ES-I3 (cell line): ENCODE data around the gene PSMG2.
"Not testable (repeated sequence)": the region's sequence is repeated elsewhere in the genome, so short reads cannot be mapped to it uniquely, and the experiment has no call there.

Experiments
- H3K36me3 ChIP-seq: 2 replicates; pipeline ENCODE4 v1.6.1; 2013; ENCODE audit warnings: mild to moderate bottlenecking, low read length, control low read depth, moderate library complexity; ENCODE audit not compliant: insufficient read depth
- H3K4me1 ChIP-seq: 2 replicates; pipeline ENCODE4 v1.6.1; 2013; ENCODE audit warnings: mild to moderate bottlenecking, control low read depth, low read length; ENCODE audit not compliant: insufficient read depth
- H3K9ac ChIP-seq: 2 replicates; pipeline ENCODE4 v1.6.1; 2013; ENCODE audit warnings: low read depth, mild to moderate bottlenecking, low read length, moderate library complexity
- H3K9me3 ChIP-seq: 2 replicates; pipeline ENCODE4 v1.6.1; 2013; ENCODE audit warnings: mild to moderate bottlenecking, low read length, moderate library complexity; ENCODE audit not compliant: control insufficient read depth, insufficient read depth

Gene PSMG2

DNA sequence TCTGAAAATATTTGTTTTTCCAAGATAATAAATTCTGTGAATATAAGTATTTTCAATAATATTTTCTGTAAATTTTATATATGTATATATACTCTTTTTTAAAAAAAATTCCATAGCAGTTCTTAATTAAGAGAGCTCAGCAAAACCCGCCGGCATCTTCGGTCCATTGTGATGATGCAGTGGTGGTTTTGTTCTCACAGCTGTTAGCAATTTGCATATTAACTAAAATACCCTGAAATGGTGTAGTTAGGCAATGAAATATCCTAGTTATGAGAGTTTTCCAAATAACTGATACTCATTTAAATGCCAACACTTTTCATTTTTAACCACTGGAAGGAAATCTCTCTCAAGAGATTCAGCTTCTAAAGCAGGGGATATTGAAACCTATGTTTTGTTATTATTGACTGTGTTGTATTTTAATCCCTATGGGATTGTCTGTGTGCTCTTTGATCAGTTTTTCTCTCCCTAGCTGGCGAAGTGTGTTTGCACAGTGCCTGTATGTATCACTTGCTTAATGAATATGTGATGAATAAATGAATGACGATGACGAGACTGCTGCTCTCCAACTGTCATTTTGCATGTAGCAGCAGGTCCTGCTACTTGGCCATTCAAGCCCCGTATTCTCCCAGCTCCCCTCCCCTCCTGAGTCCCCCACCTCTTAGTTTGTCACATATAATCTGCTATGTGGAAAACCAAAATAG lies 42.4 kb downstream of the PSMG2 start:
- Histone ChIP-seq H3K9me3 (no peaks in the 10 kb centered on the region), H3K9ac (no peak overlapping the region), H3K4me1 (no peaks in the 10 kb centered on the region)

DNA sequence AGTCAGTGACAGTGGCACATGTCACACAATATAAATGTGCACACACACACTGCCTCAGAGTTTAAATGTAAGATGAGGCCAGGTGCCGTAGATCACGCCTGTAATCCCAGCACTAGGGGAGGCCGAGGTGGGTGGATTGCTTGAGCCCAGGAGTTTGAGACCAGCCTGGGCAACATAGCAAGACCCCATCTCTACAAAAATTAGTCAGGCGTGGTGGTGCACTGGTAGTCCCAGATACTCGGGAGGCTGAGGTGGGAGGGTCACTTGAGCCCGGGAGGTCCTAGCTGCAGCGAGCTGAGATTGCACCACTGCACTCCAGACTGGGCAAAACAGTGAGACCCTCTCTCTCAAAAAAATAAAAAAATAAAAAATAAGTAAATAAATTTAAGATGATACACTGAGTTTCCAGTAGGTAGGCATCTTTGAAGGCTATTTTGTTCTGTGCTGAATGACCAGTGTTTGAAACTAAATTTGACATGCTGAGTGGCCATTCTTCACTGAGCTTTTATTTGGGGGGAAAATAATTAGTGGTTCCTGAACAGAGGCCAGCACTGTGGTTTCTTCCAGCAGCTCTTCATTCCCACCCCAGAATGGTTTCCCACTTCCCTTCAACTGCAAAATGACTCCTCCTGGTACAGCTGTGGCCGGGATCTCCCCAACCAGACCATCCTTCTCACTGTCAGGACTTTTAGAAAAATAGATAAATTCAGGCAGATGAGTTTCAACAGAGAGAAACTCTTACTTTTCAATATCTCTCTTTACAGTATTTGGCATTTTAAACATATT lies 44.9 kb downstream of the PSMG2 start:
- H3K9me3 ChIP-seq = no peaks in the 10 kb centered on the region

More for the DNA sequence above, 42.4 kb downstream of the PSMG2 start:
- no peaks in the 10 kb centered on the region for H3K36me3 ChIP-seq

DNA sequence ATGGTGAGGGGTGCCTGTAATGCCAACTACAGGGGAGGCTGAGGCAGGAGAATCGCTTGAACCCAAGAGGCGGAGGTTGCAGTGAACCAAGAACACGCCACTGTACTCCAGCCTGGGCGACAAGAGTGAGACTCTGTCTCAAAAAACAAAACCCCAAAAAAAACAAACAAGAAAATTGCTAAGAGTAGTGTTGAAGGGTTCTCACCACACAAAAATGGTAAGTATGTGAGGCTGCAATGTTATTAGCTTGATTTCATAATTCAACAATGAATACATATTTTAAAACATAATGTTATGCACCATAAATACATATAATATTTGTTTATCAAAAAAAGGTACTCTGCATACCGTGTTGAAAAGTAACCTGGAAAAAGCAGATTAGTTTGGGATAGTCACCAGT lies 45.8 kb downstream of the PSMG2 start:
- H3K9me3 ChIP-seq = no peaks in the 10 kb centered on the region
- H3K36me3 ChIP-seq = no peaks in the 10 kb centered on the region
- no peaks in the 10 kb centered on the region for H3K4me1 ChIP-seq
- H3K9ac ChIP-seq = no peak overlapping the region

More for the DNA sequence above, 44.9 kb downstream of the PSMG2 start:
- Histone ChIP-seq H3K36me3 (no peaks in the 10 kb centered on the region), H3K4me1 (no peaks in the 10 kb centered on the region), H3K9ac (no peak overlapping the region)

DNA sequence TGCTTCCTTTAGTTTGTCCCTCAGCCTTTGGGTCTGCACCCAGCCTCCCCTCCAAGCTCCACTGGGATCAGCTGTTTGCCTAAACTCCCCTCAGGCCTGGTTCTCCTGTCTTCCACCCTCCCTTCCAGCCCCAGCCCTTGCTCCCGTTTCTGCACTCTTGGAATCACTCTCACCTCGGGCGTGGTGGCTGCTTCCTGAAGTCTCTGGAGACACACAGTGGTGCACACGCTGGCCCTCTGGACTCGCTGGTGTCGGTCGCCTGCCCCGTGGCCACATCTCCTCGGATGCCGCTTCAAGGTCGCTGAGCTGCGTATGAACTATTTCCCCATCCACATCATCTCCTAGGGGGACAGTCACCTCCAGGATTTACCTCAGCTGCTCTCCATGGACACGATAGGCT lies 46.3 kb downstream of the PSMG2 start:
- Histone ChIP-seq H3K36me3 (no peaks in the 10 kb centered on the region), H3K9me3 (no peaks in the 10 kb centered on the region), H3K4me1 (no peaks in the 10 kb centered on the region), H3K9ac (no peak overlapping the region)

DNA sequence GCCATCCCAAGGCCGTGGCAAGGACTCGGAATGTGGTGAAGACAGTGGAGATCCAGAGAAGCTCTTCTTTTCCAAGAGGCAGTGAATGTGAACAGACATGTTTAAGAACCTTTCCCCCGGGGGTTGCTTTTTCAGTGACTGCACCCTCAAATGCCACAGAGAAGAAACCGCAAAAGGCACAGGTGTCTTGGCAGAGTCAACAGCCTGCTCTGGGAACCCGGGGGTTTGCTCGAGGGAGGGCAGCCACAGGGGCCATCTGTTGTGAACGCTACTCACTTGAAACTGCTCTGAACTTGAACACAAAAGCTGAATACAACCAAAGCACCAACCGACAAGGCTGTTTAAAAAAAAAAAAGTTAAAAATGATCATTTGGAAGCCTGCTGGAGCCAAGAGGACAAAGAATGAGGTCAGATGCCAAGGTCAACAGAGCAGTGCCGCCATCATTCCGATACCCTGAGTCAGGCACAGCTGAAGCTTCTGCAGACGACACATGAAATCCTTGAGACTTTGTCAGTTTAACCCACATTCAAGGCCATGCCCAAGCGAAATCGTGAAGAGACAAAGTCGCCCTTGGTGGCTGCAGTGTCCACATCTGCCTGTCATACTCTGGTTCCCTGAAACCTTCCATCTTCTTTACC lies 47.4 kb downstream of the PSMG2 start:
- Histone ChIP-seq H3K36me3 (no peaks in the 10 kb centered on the region), H3K9ac (no peak overlapping the region), H3K4me1 (no peaks in the 10 kb centered on the region), H3K9me3 (no peaks in the 10 kb centered on the region)

DNA sequence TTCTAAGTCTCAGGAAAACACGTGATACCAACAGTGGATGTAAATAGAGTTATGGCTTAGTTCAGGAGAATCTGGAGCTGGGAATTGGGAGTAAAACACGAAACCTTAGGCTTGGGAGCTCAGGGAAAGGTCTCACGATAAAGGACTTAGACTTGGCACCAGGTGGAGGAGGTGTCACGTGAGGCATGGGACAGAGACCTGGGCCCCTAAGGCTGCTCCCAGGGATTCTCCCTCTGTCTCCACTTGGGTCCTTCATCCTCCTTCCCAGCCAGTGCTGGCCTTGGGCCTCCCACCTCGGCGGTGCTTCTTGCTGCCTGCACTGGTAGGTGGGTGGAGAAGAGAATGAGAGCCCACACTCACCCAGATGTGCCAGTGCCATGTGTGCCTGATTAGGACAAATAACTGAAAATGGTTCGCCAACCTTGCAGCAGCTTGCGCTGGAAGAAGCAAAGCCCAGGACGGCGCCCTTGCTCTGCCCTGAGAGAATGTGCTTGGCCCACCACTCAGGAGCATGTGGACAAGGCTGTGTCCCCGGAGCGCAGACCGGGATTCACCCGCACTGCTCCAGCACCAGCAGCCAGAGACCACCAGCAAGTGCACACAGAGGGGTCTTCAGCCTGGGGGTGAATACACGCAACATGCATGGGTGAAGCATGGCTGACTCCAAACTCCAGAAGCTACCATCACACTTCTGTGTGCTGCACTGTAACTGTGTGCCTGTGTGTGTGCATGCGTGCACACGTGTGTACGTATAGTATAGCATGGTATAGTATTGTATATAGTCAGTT lies 48.1 kb downstream of the PSMG2 start:
- no peaks in the 10 kb centered on the region for H3K9me3 ChIP-seq
- no peaks in the 10 kb centered on the region for H3K4me1 ChIP-seq

DNA sequence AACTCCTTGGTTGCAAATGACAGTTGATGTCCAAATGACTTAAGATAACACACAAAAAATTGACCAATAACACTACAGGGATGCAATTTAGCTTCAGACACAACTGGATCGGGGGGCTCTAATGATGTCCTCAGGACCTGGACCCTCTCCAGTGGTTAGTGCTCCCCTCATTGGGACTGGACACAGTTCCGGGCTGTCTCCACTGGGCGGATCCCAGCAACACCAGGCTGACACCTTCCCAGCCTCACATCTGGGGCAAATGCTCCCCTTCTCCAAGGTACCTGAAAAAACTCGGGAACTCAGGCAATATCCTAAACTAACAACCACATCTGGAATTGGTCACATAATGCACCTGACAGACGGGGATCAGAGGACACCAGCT lies 48.7 kb downstream of the PSMG2 start:
- Histone ChIP-seq H3K36me3 (no peaks in the 10 kb centered on the region), H3K9ac (no peak overlapping the region), H3K4me1 (no peaks in the 10 kb centered on the region)

More for the DNA sequence above, 48.1 kb downstream of the PSMG2 start:
- no peaks in the 10 kb centered on the region for H3K36me3 ChIP-seq
- no peak overlapping the region for H3K9ac ChIP-seq

DNA sequence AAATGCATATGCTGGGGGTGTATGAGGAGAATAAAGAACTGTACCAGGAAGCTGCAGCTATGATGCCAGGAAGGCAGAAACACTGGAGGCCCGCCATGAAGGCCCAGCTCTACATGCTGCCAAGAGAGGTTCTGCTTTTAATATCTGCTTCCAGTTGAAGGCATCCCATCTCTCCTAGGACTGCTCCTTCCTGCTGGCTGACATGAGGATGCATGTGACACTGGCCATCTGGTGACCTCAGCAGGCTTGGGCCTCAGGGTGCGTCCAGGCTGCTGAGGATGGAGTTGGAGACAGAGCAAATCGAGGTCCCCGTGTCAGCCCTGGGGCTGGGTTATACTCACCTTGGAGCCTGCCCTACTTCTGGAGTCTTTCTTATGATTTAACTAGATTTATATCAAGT lies 49.0 kb downstream of the PSMG2 start:
- Histone ChIP-seq H3K36me3 (no peaks in the 10 kb centered on the region), H3K9me3 (no peaks in the 10 kb centered on the region), H3K9ac (no peak overlapping the region), H3K4me1 (no peaks in the 10 kb centered on the region)

More for the DNA sequence above, 48.7 kb downstream of the PSMG2 start:
- no peaks in the 10 kb centered on the region for H3K9me3 ChIP-seq

DNA sequence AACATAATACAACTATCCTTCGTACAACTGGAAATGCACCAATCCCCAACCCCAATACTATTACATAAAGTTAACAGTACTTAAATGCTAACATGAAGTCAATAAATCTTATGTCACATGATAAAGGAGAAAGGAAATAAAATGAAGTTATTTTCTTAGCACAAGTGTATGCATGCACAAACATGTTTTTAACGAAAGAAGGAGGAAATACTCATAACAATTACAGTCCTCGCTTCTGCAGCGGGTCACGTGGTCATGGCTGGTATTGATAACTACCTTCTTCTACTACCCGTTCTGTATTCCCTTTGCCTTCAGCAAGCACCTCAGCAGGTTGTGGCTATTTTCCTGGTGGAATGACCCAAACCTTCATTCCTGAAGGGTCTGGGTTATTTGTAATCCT lies 51.7 kb downstream of the PSMG2 start:
- Histone ChIP-seq H3K9ac (no peak overlapping the region), H3K9me3 (no peaks in the 10 kb centered on the region), H3K4me1 (no peaks in the 10 kb centered on the region), H3K36me3 (no peaks in the 10 kb centered on the region)

DNA sequence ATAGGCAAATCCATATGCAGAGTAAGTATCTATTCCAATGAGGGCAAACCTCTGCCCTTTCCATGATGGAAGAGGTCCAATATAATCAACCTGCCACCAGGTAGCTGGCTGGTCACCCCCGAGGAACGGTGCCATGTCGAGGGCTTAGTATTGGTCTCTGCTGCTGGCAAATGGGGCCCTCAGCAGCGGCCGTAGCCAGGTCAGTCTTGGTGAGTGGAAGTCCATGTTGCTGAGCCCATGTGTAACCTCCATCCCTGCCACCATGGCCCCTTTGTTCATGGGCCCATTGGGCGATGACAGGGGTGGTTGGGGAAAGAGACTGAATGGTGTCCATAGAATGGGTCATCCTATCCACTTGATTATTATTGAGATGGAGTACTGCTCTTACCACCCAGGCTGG lies 52.8 kb downstream of the PSMG2 start:
- H3K9me3 ChIP-seq, H3K4me1 ChIP-seq, H3K36me3 ChIP-seq, H3K9ac ChIP-seq: not testable (repeated sequence)

DNA sequence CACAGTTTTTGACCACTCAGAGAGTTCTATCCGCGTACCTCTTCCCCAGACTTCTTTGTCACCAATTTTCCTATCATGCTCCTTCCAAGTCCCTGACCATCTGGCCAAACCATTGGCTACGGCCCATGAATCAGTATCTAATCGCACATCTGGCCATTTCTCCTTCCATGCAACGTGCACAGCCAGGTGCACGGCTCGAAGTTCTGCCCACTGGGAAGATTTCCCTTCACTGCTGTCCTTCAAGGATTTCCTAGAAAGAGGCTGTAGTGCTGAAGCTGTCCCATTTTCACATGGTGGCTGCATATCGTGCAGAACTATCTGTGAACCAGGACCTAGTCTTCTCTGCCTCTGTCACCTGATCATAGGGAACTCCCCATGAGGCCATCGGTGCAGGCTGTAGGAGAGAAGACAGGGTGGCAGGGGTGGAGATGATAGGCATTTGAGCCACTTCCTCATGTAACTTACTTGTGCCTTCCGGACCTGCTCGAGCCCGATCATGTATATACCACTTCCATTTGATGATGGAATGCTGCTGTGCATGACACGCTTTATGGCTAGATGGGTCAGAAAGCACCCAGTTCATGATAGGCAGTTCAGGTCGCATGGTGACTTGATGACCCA lies 53.9 kb downstream of the PSMG2 start:
- not testable (repeated sequence) for H3K9me3 ChIP-seq, H3K36me3 ChIP-seq

DNA sequence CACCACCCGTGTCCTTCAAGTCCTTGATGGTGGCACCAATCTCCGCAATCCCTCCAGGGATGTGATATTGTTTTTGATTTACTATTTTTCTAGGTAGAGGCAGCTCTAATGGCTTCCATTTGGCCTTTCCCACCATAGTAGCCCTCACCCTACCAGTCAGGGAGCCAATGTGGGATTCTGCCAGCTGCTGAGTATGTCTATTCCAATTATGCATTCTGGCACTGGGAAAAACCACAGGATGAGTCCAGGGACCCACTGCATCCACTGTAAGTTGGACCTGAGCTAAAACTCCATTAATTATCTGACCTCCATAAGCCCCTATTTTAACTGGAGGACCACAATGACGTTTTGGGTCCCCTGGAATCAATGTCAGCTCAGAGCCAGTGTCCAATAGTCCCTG lies 55.7 kb downstream of the PSMG2 start:
- H3K9me3 ChIP-seq, H3K9ac ChIP-seq, H3K4me1 ChIP-seq, H3K36me3 ChIP-seq: not testable (repeated sequence)

More for the DNA sequence above, 53.9 kb downstream of the PSMG2 start:
- not testable (repeated sequence) for H3K4me1 ChIP-seq, H3K9ac ChIP-seq

DNA sequence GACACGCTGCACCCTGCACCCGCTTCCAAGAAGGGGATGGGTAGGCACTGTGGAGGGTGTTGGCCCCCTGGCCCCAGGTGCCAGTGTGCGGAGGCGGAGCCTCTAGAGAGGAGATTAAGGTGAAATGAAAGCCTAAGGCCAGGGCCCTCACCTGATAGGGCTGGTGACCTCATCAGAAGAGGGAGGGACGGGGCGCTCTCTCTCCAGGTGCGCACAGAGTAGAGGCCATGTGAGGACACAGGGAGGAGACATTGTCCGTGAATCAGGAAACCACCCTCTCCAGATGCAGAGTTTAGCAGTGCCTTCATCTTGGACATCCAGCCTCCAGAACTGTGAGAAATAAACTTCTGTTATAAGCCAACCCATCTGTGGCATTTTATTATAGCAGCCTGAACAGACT lies 62.3 kb downstream of the PSMG2 start:
- Histone ChIP-seq H3K4me1 (peaks cover 3% of the 10 kb centered on the region; the same call in 1 of the 2 replicates), H3K9me3 (no peaks in the 10 kb centered on the region), H3K36me3 (no peaks in the 10 kb centered on the region), H3K9ac (no peak overlapping the region)

DNA sequence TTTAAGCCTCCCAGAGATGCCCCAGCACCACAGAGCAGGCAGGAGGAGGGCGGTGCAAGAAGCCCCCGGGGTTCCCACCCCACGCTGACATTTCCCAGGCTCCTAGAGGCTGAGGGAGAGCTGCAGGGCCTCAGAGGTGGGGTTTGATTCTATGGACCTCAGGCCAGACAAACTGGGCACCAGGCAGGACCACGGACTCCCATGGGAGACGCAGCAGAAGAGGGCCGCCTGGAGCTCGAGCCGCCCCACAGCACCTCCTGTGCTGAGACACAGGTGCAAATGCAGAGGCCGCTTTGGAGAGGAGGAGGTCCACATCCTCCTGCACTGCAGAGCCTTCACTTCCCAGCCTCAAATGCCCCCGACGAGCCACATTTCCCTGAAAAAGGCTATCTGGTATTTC lies 62.7 kb downstream of the PSMG2 start:
- Histone ChIP-seq H3K9me3 (no peaks in the 10 kb centered on the region), H3K36me3 (no peaks in the 10 kb centered on the region), H3K9ac (no peak overlapping the region), H3K4me1 (peaks cover 3% of the 10 kb centered on the region; the same call in 1 of the 2 replicates)
